Fibroblast of pulmonary artery (primary cell): ENCODE data around the gene INTS14.

Experiments used
- DNase-seq: peaks from one replicate; pipeline ENCODE4 v3.0.0-alpha.2; 2010; ENCODE audit warnings: low read depth
- H3K4me3 ChIP-seq: replicated peaks from 2 replicates; pipeline ENCODE4 v1.5.1; 2011; ENCODE audit warnings: low read depth, mild to moderate bottlenecking, control low read depth, low read length, moderate library complexity
- TF ChIP-seq, protein P1 (sequence below): IDR thresholded peaks from 2 replicates; pipeline ENCODE4 v1.5.1; 2011; ENCODE audit warnings: mild to moderate bottlenecking, control low read depth, low read length, inconsistent platforms; ENCODE audit errors: missing control alignments

The INTS14 gene

GRCh38 chr15:65610871-65611718 lies at the start of gene INTS14:
Gene INTS14 (minus strand): TSS chr15:65611131. CDS start chr15:65607380, 3,751 bp downstream.
- peak; percentile 98 for DNase-seq
- peak within 1 kb of the TSS; percentile 82 for H3K4me3 ChIP-seq
- TF ChIP-seq, protein P1, sequence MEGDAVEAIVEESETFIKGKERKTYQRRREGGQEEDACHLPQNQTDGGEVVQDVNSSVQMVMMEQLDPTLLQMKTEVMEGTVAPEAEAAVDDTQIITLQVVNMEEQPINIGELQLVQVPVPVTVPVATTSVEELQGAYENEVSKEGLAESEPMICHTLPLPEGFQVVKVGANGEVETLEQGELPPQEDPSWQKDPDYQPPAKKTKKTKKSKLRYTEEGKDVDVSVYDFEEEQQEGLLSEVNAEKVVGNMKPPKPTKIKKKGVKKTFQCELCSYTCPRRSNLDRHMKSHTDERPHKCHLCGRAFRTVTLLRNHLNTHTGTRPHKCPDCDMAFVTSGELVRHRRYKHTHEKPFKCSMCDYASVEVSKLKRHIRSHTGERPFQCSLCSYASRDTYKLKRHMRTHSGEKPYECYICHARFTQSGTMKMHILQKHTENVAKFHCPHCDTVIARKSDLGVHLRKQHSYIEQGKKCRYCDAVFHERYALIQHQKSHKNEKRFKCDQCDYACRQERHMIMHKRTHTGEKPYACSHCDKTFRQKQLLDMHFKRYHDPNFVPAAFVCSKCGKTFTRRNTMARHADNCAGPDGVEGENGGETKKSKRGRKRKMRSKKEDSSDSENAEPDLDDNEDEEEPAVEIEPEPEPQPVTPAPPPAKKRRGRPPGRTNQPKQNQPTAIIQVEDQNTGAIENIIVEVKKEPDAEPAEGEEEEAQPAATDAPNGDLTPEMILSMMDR: peak; percentile 16

DNA sequence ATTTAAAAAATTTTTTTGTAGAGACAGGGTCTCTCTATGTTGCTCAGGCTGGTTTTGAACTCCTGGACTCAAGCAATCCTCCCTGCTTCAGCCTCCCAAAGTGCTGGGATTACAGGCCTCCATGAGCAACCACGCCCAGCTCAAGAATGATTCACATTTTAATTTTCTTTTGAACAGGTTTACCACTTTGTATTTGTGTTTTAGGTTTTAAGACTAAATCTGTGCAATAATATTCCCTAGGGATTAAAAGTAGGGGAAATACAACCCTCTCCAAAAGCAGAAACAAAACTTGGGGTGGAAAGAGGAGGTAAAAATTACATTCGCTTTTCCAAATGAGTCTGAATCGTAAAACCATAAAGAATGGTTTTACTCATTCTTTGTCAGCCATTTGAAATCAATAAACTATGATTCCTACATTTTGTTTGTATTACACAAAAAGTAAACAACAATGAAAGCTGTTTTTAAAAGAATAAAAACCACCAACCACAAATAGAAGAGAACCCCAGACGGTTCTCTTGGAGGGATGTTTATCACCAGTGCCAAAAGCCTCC lies 48.6 kb upstream of the INTS14 start:
- no peak for DNase-seq
- no peak overlapping the region for H3K4me3 ChIP-seq
- TF ChIP-seq, protein P1: no peak

DNA sequence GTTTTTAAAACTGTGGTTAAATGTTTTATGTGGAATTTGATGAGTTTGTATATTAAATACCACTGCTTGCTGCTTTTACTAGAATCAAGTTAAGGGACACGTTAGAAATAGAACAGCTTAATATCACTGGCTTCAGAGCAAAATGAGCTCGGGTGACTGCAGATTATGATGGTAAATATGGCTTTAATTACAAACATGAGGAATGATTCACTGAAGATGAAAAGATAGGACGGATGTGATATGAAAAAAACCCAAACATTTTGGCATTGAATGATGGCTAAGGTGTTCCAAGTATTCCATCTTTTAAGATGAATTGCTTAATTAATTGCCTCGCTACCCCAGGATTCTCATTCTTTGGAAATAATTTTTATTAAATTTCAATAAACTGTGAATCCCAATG lies 44.5 kb upstream of the INTS14 start:
- no peak overlapping the region for H3K4me3 ChIP-seq
- TF ChIP-seq, protein P1: no peak
- no peak for DNase-seq

- TF ChIP-seq, protein P1: no peak
- peak; percentile 44 for DNase-seq
- no peak overlapping the region for H3K4me3 ChIP-seq
These were observed 44.1 kb upstream of the INTS14 start for GRCh38 chr15:65655026-65655425.

DNA sequence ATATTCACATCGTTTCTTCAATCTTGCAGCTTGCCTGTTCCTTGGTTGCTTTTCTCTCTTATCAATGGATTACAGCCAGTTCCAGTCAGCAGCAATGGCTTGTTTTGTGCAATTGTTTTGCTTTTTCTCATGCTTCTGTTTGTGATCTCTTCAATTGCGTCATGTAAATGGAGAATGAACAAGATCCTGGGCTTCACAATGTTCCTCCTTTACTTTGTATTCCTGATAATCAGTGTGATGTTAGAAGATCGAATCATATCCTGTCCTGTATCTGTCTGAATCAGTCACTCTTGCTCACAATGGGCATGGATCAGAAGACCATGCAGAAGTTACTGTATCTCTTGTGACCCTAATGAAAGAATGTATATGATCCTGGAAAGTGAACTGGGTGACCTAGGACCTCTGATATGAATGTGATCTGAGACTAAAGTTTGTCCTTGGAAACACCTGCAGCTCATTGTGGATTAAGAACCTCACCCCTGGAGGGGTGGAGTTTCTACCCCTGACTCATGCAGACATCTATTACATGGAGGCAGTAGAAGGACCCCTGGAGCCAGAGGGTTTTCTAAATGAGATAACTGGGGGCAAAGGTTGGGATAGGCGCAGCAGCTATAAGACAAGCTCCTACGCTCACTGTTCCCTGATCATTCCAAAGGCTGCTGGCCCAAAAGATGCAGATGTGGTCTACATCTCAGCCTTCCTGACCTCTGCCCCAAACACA lies 43.0 kb upstream of the INTS14 start:
- peak; percentile 73 for DNase-seq
- TF ChIP-seq, protein P1: no peak
- no peak overlapping the region for H3K4me3 ChIP-seq

DNA sequence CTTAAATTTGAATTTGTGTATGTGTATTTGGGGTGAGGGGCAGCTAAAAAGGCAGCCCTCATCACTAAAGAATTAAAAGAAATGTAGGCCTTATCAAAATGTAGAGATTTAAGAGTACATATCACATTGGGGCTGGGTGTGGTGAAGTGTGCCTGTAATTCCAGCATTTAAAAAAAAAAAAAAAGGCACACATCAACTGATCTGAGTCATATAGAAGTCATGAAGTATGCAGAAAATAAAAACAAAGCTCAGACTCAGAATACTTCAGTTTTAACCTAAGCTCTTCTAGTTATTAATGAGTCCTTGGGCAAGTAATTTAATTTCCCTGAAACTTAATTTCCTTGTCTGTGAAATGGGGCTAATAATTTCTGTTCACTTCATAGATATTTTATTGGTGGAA lies 42.4 kb upstream of the INTS14 start:
- H3K4me3 ChIP-seq: no peak overlapping the region
- DNase-seq: peak; percentile 35
- TF ChIP-seq, protein P1: no peak
